ENCODE data around the gene CADPS2. TPM values are rescaled to one million over a fixed set of nuclear protein-coding genes. Genes with fewer than 3 reads are reported as not detected.

Gene CADPS2
- total and polyA plus RNA-seq, 7 donors, result 4.7 to 13.0 (median 9.5) TPM

DNA sequence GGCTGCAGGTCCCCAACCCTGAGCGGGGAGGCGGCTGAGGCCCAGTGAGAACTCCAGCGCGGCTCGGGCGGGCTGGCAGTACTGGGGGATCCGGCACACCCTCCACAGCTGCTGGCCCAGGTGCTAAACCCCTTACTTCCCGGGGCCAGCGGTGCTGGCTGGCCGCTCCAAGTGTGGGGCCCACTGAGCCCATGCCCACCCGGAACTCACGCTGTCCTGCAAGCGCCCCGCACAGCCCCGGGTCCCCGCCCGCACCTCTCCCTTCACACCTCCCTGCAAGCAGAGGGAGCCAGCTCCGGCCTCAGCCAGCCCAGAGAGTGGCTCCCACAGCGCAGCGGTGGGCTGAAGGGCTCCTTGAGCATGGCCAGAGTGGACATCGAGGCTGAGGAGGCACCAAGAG, 212.3 kb downstream of the CADPS2 start:
- WGBS, 2 donors, result 93 to 97% methylated on average over 21 of the region's 21 CpGs
- no peaks in the 10 kb centered on the region for H3K27me3 ChIP-seq
- H3K4me3 ChIP-seq, result no peak overlapping the region
- H3K27ac ChIP-seq, result no peak overlapping the region
- H3K9me3 ChIP-seq, result no peaks in the 10 kb centered on the region
- TF ChIP-seq EP300 (IDR thresholded peaks at IDR 0.05), result no peak
- H3K4me1 ChIP-seq, result peaks cover 0 to 13% (median 7%) of the 10 kb centered on the region in 4 donors
- intact Hi-C loops (cut with DNase I), result no loop called here
- H3K36me3 ChIP-seq, result no peaks in the 10 kb centered on the region
- no peak for DNase-seq

DNA sequence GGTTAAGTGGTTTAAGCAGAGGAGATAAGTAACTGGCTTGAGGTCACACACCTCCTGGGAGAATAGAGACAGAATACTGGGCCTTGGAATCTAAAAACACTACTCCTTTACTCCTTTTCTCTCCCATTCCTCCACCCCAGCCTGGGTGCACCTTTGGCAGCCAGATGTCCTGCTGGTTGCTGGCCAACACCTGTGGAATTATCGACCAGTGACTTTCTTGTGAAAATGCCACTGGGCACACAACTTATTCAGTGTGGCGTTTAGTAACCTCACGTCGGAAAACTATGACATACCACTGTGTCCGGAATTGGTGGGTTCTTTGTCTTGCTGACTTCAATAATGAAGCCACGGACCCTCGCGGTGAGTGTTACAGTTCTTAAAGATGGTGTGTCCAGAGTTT, 213.7 kb downstream of the CADPS2 start:
- TF ChIP-seq POLR2A (IDR thresholded peaks at IDR 0.05), result no peak
- no peak for TF ChIP-seq POLR2AphosphoS5 (IDR thresholded peaks at IDR 0.05)
- TF ChIP-seq, protein P1, sequence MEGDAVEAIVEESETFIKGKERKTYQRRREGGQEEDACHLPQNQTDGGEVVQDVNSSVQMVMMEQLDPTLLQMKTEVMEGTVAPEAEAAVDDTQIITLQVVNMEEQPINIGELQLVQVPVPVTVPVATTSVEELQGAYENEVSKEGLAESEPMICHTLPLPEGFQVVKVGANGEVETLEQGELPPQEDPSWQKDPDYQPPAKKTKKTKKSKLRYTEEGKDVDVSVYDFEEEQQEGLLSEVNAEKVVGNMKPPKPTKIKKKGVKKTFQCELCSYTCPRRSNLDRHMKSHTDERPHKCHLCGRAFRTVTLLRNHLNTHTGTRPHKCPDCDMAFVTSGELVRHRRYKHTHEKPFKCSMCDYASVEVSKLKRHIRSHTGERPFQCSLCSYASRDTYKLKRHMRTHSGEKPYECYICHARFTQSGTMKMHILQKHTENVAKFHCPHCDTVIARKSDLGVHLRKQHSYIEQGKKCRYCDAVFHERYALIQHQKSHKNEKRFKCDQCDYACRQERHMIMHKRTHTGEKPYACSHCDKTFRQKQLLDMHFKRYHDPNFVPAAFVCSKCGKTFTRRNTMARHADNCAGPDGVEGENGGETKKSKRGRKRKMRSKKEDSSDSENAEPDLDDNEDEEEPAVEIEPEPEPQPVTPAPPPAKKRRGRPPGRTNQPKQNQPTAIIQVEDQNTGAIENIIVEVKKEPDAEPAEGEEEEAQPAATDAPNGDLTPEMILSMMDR (IDR thresholded peaks at IDR 0.05), result no peak
- no peak for DNase-seq

GRCh38 chr7:122663733-122664132, 222.5 kb downstream of the CADPS2 start:
- no peaks in the 10 kb centered on the region for H3K9me3 ChIP-seq
- no peak for DNase-seq
- intact Hi-C loops (cut with DNase I), result no loop called here
- no peak overlapping the region for H3K27ac ChIP-seq
- TF ChIP-seq, protein P1 (IDR thresholded peaks at IDR 0.05), result no peak
- TF ChIP-seq POLR2AphosphoS5 (IDR thresholded peaks at IDR 0.05) (no peak), POLR2A (IDR thresholded peaks at IDR 0.05) (no peak), EP300 (IDR thresholded peaks at IDR 0.05) (no peak)
- no peaks in the 10 kb centered on the region for H3K4me1 ChIP-seq
- no peak overlapping the region for H3K4me3 ChIP-seq
- H3K36me3 ChIP-seq, result no peaks in the 10 kb centered on the region
- no peaks in the 10 kb centered on the region for H3K27me3 ChIP-seq
- WGBS, 2 donors, result 87 to 94% methylated on average over 2 of the region's 2 CpGs

More for the DNA sequence above, 213.7 kb downstream of the CADPS2 start:
- no peak overlapping the region for H3K4me3 ChIP-seq
- H3K4me1 ChIP-seq, result peaks cover 0 to 13% (median 7%) of the 10 kb centered on the region in 4 donors
- H3K27me3 ChIP-seq, result no peaks in the 10 kb centered on the region
- no peak overlapping the region for H3K27ac ChIP-seq
- intact Hi-C loops (cut with DNase I), result no loop called here
- 96 to 97% methylated on average over 8 of the region's 8 CpGs for WGBS, 2 donors
- no peaks in the 10 kb centered on the region for H3K9me3 ChIP-seq
- H3K36me3 ChIP-seq, result no peaks in the 10 kb centered on the region

GRCh38 chr7:122658856-122659255, 227.4 kb downstream of the CADPS2 start:
- DNase-seq, result no peak
- TF ChIP-seq POLR2A (IDR thresholded peaks at IDR 0.05) (no peak), POLR2AphosphoS5 (IDR thresholded peaks at IDR 0.05) (no peak), EP300 (IDR thresholded peaks at IDR 0.05) (no peak)
- TF ChIP-seq, protein P1 (IDR thresholded peaks at IDR 0.05), result no peak
- WGBS, 2 donors, result 76 to 86% methylated on average over 2 of the region's 2 CpGs
- Histone ChIP-seq H3K4me1 (no peaks in the 10 kb centered on the region), H3K27ac (no peak overlapping the region), H3K4me3 (no peak overlapping the region), H3K27me3 (no peaks in the 10 kb centered on the region), H3K36me3 (no peaks in the 10 kb centered on the region), H3K9me3 (no peaks in the 10 kb centered on the region)
- intact Hi-C loops (cut with DNase I), result no loop called here

GRCh38 chr7:122653685-122654084, 232.6 kb downstream of the CADPS2 start:
- Histone ChIP-seq H3K9me3 (no peaks in the 10 kb centered on the region), H3K4me3 (no peak overlapping the region), H3K27me3 (no peaks in the 10 kb centered on the region), H3K27ac (no peak overlapping the region), H3K36me3 (no peaks in the 10 kb centered on the region), H3K4me1 (no peaks in the 10 kb centered on the region)
- 75 to 88% methylated on average over 5 of the region's 5 CpGs for WGBS, 2 donors
- DNase-seq, result no peak
- TF ChIP-seq EP300 (IDR thresholded peaks at IDR 0.05) (no peak), POLR2AphosphoS5 (IDR thresholded peaks at IDR 0.05) (no peak), POLR2A (IDR thresholded peaks at IDR 0.05) (no peak)
- TF ChIP-seq, protein P1 (IDR thresholded peaks at IDR 0.05), result no peak
- intact Hi-C loops (cut with DNase I), result no loop called here
